Measurements from ENCODE around the gene ADK. TPM values are rescaled to one million over a fixed set of nuclear protein-coding genes. Genes with fewer than 3 reads are reported as not detected.

Gene ADK
- total and polyA plus RNA-seq, 2 of the 4 experiments (the other 2 are of a cell fraction), result 30.6 to 40.9 TPM

DNA sequence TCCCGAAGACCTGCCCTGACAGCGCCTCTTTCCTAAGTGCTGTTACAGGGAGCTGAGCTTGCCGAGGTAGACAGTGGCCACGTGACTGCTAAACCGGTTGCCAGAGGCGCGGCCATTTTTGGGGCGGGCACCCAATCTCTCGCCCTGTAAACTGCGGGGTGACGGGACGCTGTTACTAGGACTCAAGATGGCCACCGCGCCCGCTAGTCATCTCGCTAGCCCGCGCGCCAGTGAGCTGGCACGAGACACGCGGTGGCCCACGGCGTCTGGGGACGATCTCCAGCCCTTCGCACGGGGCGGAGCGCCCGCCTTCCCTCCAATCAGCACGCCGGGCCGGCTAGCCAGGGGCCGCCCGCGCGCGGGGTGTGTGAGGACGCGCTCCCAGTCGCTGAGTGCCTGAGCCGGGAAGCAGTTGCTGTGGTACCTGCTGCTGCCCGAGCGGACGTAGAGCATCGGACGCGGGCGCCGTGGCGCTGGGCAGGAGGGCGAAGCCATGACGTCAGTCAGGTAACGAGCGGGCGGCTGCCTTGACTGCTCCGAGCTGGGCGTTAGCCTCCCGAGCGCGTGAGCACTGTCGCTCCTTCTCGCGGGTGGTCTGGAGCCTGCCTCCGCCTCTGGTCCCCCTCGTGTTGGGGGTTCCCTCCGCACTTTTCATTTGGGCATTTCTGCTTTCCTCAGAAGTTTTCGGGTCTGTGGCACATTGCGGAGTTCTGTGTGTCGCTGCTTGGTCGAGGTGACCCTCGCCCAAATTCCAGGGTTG is 25.5 kb downstream of the ADK start:
- WGBS, 2 experiments (ENCODE audit: extremely low coverage in 2 of 2, insufficient read length in 1 of 2), result 0% methylated on average over 50 of the region's 72 CpGs; no CpG with 5 or more reads in 1 of the 2 experiments
- BruUV-seq (replicated peaks), result no TSS peak

More for the DNA sequence above, 25.5 kb downstream of the ADK start:
- peak overlapping the region; percentile 45; the same call in 1 of the 3 replicates for H2BK15ac ChIP-seq (ENCODE audit: low read depth, low read length)
- H3K14ac ChIP-seq (replicated peaks; ENCODE audit: low read depth, low read length), result peak overlapping the region; percentile 81
- peak overlapping the region; percentile 80 to 97 for H4K8ac ChIP-seq (ENCODE audit: low read depth in 2 of 2, low read length in 2 of 2)
- H2BK20ac ChIP-seq (ENCODE audit: low read depth, low read length), result no peak overlapping the region
- H2AK5ac ChIP-seq (ENCODE audit: low read depth, low read length), result peak overlapping the region; percentile 77; the same call in 1 of the 2 replicates
- peak overlapping the region; percentile 90 for H2AK9ac ChIP-seq (replicated peaks; ENCODE audit: low read depth, low read length, poor library complexity)
- ChIA-PET POLR2A (ENCODE audit: unreplicated experiment) (interaction anchor here (0.6 kb wide), 3 partner anchors 22 to 1011 kb away, joined by 3 read pairs; no protein-coding TSS in a partner anchor), CTCF (no interaction called here)
- in situ Hi-C loops (cut with MboI; ENCODE audit: low sequenced_read_pairs) (no loop called here), intact Hi-C loops (cut with micrococcal nuclease) (no loop called here), dilution Hi-C loops (cut with HindIII; ENCODE audit: low sequenced_read_pairs, unreplicated experiment) (no loop called here)
- H3K9ac ChIP-seq (ENCODE audit: low read depth, low read length), result peak overlapping the region; percentile 79
- no peaks in the 10 kb centered on the region for H3K9me3 ChIP-seq (ENCODE audit: control insufficient read depth, insufficient read depth, low read length)
- no peaks in the 10 kb centered on the region for H4K20me1 ChIP-seq (ENCODE audit: insufficient read depth, low read length)
- H3K27ac ChIP-seq (ENCODE audit: insufficient read depth, low read length), result peak overlapping the region; percentile 40
- no peak for TF ChIP-seq RAD21 (IDR thresholded peaks at IDR 0.05; ENCODE audit: low read length)
- TF ChIP-seq, protein P1, sequence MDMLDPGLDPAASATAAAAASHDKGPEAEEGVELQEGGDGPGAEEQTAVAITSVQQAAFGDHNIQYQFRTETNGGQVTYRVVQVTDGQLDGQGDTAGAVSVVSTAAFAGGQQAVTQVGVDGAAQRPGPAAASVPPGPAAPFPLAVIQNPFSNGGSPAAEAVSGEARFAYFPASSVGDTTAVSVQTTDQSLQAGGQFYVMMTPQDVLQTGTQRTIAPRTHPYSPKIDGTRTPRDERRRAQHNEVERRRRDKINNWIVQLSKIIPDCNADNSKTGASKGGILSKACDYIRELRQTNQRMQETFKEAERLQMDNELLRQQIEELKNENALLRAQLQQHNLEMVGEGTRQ (IDR thresholded peaks at IDR 0.05; ENCODE audit: low read depth, low read length), result peak; percentile 96
- no peak for TF ChIP-seq NFE2L2 (IDR thresholded peaks at IDR 0.05; ENCODE audit: low read depth, low read length)
- no peak for TF ChIP-seq RFX5 (IDR thresholded peaks at IDR 0.05; ENCODE audit: low read depth, low read length)
- TF ChIP-seq RCOR1 (IDR thresholded peaks at IDR 0.05; ENCODE audit: insufficient replicate concordance, low read length), result peak; percentile 18
- TF ChIP-seq, protein P2, sequence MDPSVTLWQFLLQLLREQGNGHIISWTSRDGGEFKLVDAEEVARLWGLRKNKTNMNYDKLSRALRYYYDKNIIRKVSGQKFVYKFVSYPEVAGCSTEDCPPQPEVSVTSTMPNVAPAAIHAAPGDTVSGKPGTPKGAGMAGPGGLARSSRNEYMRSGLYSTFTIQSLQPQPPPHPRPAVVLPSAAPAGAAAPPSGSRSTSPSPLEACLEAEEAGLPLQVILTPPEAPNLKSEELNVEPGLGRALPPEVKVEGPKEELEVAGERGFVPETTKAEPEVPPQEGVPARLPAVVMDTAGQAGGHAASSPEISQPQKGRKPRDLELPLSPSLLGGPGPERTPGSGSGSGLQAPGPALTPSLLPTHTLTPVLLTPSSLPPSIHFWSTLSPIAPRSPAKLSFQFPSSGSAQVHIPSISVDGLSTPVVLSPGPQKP (IDR thresholded peaks at IDR 0.05; ENCODE audit: borderline replicate concordance, low read depth, low read length), result no peak
- no peak for TF ChIP-seq MAFK (IDR thresholded peaks at IDR 0.05; ENCODE audit: low read depth, low read length)
- TF ChIP-seq CEBPB (IDR thresholded peaks at IDR 0.05; ENCODE audit: low read depth, low read length), result no peak
- TF ChIP-seq MXI1 (IDR thresholded peaks at IDR 0.05; ENCODE audit: borderline replicate concordance, low read depth, low read length), result peak; percentile 89
- peak; percentile 98 for TF ChIP-seq POLR2A (IDR thresholded peaks at IDR 0.05; ENCODE audit: low read depth, low read length)
- TF ChIP-seq, protein P3, sequence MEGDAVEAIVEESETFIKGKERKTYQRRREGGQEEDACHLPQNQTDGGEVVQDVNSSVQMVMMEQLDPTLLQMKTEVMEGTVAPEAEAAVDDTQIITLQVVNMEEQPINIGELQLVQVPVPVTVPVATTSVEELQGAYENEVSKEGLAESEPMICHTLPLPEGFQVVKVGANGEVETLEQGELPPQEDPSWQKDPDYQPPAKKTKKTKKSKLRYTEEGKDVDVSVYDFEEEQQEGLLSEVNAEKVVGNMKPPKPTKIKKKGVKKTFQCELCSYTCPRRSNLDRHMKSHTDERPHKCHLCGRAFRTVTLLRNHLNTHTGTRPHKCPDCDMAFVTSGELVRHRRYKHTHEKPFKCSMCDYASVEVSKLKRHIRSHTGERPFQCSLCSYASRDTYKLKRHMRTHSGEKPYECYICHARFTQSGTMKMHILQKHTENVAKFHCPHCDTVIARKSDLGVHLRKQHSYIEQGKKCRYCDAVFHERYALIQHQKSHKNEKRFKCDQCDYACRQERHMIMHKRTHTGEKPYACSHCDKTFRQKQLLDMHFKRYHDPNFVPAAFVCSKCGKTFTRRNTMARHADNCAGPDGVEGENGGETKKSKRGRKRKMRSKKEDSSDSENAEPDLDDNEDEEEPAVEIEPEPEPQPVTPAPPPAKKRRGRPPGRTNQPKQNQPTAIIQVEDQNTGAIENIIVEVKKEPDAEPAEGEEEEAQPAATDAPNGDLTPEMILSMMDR (conservative IDR thresholded peaks at IDR 0.05; ENCODE audit: low read depth, low read length), result no peak
- TF ChIP-seq CHD1 (IDR thresholded peaks at IDR 0.05; ENCODE audit: low read depth, low read length), result no peak; the same call in 1 of the 2 replicates
- TF ChIP-seq FOS (IDR thresholded peaks at IDR 0.05; ENCODE audit: low read depth, low read length), result no peak; the same call in 1 of the 2 replicates
- TF ChIP-seq BHLHE40 (IDR thresholded peaks at IDR 0.05; ENCODE audit: low read depth, low read length), result peak; percentile 97
- H3K36me3 ChIP-seq (ENCODE audit: control insufficient read depth, insufficient read depth, low read length), result no peaks in the 10 kb centered on the region
- peaks cover 8 to 42% of the 10 kb centered on the region in 2 experiments; a peak in 3 of 4 replicates for H3K79me1 ChIP-seq (ENCODE audit: low read depth in 1 of 2, low read length in 2 of 2)
- H2BK120ac ChIP-seq (ENCODE audit: low read depth, low read length), result peak overlapping the region; percentile 36
- peak overlapping the region; percentile 98 for H2AFZ ChIP-seq (replicated peaks; ENCODE audit: low read length, poor library complexity)
- peak overlapping the region; percentile 15 for H3K18ac ChIP-seq (ENCODE audit: low read depth, low read length)
- peak overlapping the region; percentile 83 for H3K4me2 ChIP-seq (ENCODE audit: low read depth, low read length)
- peak overlapping the region; percentile 71 for H2BK5ac ChIP-seq (ENCODE audit: low read depth, low read length, poor library complexity, severe bottlenecking)
- H3K4me3 ChIP-seq (ENCODE audit: insufficient read depth, low read depth, low read length), result peak overlapping the region; percentile 82
- peaks cover 6% of the 10 kb centered on the region for H3K9me1 ChIP-seq (ENCODE audit: insufficient read depth, low read length)
- peak overlapping the region; percentile 61 for H3K4ac ChIP-seq (ENCODE audit: low read depth, low read length)
- ATAC-seq (ENCODE audit: low read depth), result peak; percentile 99
- H3K56ac ChIP-seq (ENCODE audit: extremely low read depth, insufficient read depth, low read length), result peak overlapping the region; percentile 93
- peak overlapping the region; percentile 48 for H4K5ac ChIP-seq (ENCODE audit: low read depth, low read length)
- peak; percentile 92 for DNase-seq
- peak overlapping the region; percentile 73 for H4K91ac ChIP-seq (ENCODE audit: insufficient read depth, low read depth, low read length)
- H3K23ac ChIP-seq (ENCODE audit: low read depth, low read length), result peak overlapping the region; percentile 74
- H3K4me1 ChIP-seq (ENCODE audit: control insufficient read depth, insufficient read depth, low read length), result no peaks in the 10 kb centered on the region; the same call in 1 of the 2 replicates
- no peaks in the 10 kb centered on the region for H3K27me3 ChIP-seq (ENCODE audit: control insufficient read depth, insufficient read depth, low read length)

Data from IMR-90 (cell line).